Endothelial cell (in vitro differentiated cells): ENCODE results near the gene DLX4. TPM values are rescaled to one million over a fixed set of nuclear protein-coding genes. Genes with fewer than 3 reads are reported as not detected.

Experiments
- DNase-seq: peaks from one replicate; pipeline ENCODE4 v3.0.0; 2021; ENCODE audit warnings: low spot score
- H3K27ac Mint-ChIP-seq: one replicate; pipeline ENCODE4 v1.8.0; 2021; ENCODE audit warnings: mixed read lengths, inconsistent platforms; ENCODE audit not compliant: unreplicated experiment
- H3K27me3 Mint-ChIP-seq: one replicate; pipeline ENCODE4 v1.8.0; 2021; ENCODE audit warnings: mild to moderate bottlenecking, moderate library complexity, mixed read lengths, inconsistent platforms; ENCODE audit not compliant: unreplicated experiment
- H3K36me3 Mint-ChIP-seq: one replicate; pipeline ENCODE4 v1.8.0; 2021; ENCODE audit warnings: mild to moderate bottlenecking, low read depth, mixed read lengths, inconsistent platforms; ENCODE audit not compliant: unreplicated experiment
- H3K4me1 Mint-ChIP-seq: one replicate; pipeline ENCODE4 v1.8.0; 2021; ENCODE audit warnings: mild to moderate bottlenecking, mixed read lengths, inconsistent platforms; ENCODE audit not compliant: unreplicated experiment
- H3K4me3 Mint-ChIP-seq: one replicate; pipeline ENCODE4 v1.8.0; 2021; ENCODE audit warnings: mild to moderate bottlenecking, mixed read lengths, inconsistent platforms; ENCODE audit not compliant: unreplicated experiment
- H3K9me3 Mint-ChIP-seq: one replicate; pipeline ENCODE4 v1.8.0; 2021; ENCODE audit warnings: mixed read lengths, inconsistent platforms; ENCODE audit not compliant: unreplicated experiment
- CTCF ChIP-seq: fragments of 200-600 bp; sonication (generic); IDR thresholded peaks from one replicate; pipeline ENCODE4 v1.5.0; 2021; ENCODE audit warnings: antibody characterized with exemption; ENCODE audit not compliant: unreplicated experiment
- total RNA-seq: library from RNA; stranded (reverse); fragmentation: NEBNext Ultra II Directional; extraction: Animal tissue kit (Norgen Biotek cat#: 25700); gene quantifications from one replicate; pipeline ENCODE4 v1.2.1, GENCODE V29; 2021; ENCODE audit not compliant: unreplicated experiment

The DLX4 gene
- total RNA-seq, 1 donor from 2014 or later: 0.36 TPM

DNA sequence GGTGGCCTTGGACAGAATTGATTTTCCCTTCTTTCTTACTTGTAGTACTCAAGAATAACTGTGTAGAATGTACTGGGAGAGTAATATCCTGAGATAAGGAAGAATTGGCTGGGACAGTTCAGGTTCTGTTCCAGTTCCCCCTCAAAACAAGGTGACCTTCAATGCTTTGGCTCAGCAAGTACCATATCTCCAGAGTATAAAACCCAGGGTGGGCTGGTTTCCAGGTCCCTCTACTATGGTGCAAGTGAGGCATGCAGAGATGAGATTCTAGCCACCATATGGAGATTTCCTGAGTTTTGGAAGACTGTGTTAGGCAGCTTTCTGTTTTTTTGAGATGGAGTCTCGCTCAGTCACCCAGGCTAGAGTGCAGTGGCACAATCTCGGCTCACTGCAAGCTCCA, 44.1 kb downstream of the DLX4 start:
- no peak for DNase-seq
- H3K27ac Mint-ChIP-seq: no peak overlapping the region
- H3K9me3 Mint-ChIP-seq: no peaks in the 10 kb centered on the region
- no peaks in the 10 kb centered on the region for H3K27me3 Mint-ChIP-seq
- no peak for TF ChIP-seq CTCF
- H3K36me3 Mint-ChIP-seq: no peaks in the 10 kb centered on the region
- no peak overlapping the region for H3K4me3 Mint-ChIP-seq
- no peaks in the 10 kb centered on the region for H3K4me1 Mint-ChIP-seq

- no peaks in the 10 kb centered on the region for H3K4me1 Mint-ChIP-seq
- H3K27ac Mint-ChIP-seq: no peak overlapping the region
- no peak for DNase-seq
- no peaks in the 10 kb centered on the region for H3K9me3 Mint-ChIP-seq
- no peak overlapping the region for H3K4me3 Mint-ChIP-seq
- TF ChIP-seq CTCF: no peak
- H3K36me3 Mint-ChIP-seq: no peaks in the 10 kb centered on the region
- peaks cover 1% of the 10 kb centered on the region for H3K27me3 Mint-ChIP-seq
These were observed 45.6 kb downstream of the DLX4 start for GRCh38 chr17:50014471-50015088.

DNA sequence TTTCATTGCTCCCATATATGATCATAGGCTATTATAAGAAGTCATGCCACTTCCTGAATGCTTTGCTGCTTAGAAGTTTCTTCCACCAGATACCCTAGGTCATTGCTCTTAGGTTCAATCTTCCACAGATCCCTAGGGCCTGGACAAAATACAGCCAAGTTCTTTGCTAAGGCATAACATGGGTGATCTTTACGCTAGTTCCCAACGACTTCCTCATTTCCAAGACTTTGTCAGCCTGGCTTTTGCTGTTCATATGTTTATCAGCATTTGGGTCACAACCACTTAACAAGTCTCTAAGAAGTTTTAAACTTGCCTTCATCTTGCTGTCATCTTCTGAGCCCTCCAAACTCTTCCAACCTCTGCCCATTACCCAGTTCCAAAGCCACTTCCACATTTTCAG, 46.2 kb downstream of the DLX4 start:
- H3K27ac Mint-ChIP-seq: no peak overlapping the region
- H3K9me3 Mint-ChIP-seq: no peaks in the 10 kb centered on the region
- peak overlapping the region; percentile 27 for H3K4me3 Mint-ChIP-seq
- TF ChIP-seq CTCF: no peak
- H3K27me3 Mint-ChIP-seq: peaks cover 1% of the 10 kb centered on the region
- no peak for DNase-seq
- no peaks in the 10 kb centered on the region for H3K4me1 Mint-ChIP-seq
- no peaks in the 10 kb centered on the region for H3K36me3 Mint-ChIP-seq

DNA sequence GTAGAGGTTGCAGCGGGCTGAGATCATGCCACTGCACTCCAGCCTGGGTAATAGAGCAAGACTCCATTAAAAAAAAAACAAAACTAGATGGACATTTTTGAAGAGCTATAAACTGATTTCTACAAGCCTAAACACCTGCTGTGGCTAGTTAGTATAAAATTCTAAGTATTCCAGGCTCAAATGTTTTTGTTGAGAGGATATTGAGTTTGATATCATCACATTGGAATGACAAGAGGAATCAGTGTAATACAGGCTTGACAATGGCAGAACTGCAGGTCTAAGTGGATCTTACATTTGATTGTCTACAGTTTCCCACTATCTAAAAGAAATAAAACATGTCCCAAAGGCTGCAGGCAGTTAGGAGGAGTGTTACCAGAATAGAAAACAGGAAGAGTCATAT, 49.9 kb downstream of the DLX4 start:
- H3K4me3 Mint-ChIP-seq: no peak overlapping the region
- H3K36me3 Mint-ChIP-seq: no peaks in the 10 kb centered on the region
- no peak overlapping the region for H3K27ac Mint-ChIP-seq
- peaks cover 14% of the 10 kb centered on the region for H3K4me1 Mint-ChIP-seq
- peaks cover 1% of the 10 kb centered on the region for H3K27me3 Mint-ChIP-seq
- DNase-seq: no peak
- no peak for TF ChIP-seq CTCF
- H3K9me3 Mint-ChIP-seq: no peaks in the 10 kb centered on the region

- H3K27me3 Mint-ChIP-seq: peaks cover 1% of the 10 kb centered on the region
- no peak for DNase-seq
- H3K4me1 Mint-ChIP-seq: peaks cover 14% of the 10 kb centered on the region
- H3K36me3 Mint-ChIP-seq: no peaks in the 10 kb centered on the region
- H3K9me3 Mint-ChIP-seq: no peaks in the 10 kb centered on the region
- no peak overlapping the region for H3K4me3 Mint-ChIP-seq
- H3K27ac Mint-ChIP-seq: no peak overlapping the region
- no peak for TF ChIP-seq CTCF
These were observed 52.0 kb downstream of the DLX4 start for GRCh38 chr17:50020841-50021599.
